ENCODE data around the gene PPM1L. TPM values are rescaled to one million over a fixed set of nuclear protein-coding genes. Genes with fewer than 3 reads are reported as not detected.

Gene PPM1L
- polyA plus RNA-seq, 3 donors: 5.5 to 9.9 (median 7.8) TPM

DNA sequence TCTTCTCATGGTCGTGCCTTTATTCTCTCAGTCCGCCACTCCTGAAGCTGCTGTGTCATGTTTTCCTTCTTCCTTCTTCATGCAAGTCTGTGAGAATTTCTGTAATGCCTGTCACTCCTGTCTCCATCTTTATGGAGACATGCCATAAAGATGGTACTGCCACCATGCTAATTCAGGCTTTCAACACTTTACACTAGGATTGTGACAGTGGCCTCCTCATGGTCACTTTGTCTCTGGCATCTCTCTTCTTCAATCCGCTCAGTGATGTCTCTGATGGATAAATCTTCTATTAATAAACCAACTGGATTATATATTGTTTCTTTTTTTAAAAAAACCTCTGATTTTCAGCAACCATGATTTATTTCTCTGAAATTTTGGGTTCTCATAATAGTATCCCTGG lies 18.1 kb downstream of the PPM1L start:
- Histone ChIP-seq H3K9ac (ENCODE audit: insufficient read depth, low read length, poor library complexity, severe bottlenecking) (no peak overlapping the region), H3K4me3 (replicated peaks in 1 of 3; ENCODE audit: low read depth in 2 of 3, low read length in 3 of 3) (no peak overlapping the region), H4K20me1 (ENCODE audit: insufficient read depth, low read length) (peaks cover 17% of the 10 kb centered on the region), H3K36me3 (replicated peaks in 1 of 2; ENCODE audit: control insufficient read depth in 1 of 2, insufficient read depth in 2 of 2, low read length in 2 of 2) (no peaks in the 10 kb centered on the region), H3K4me1 (ENCODE audit: control insufficient read depth in 1 of 2, insufficient read depth in 2 of 2, low read length in 2 of 2) (peaks cover under 1 to 2% of the 10 kb centered on the region in 2 donors), H2AFZ (ENCODE audit: insufficient read depth, low read depth, low read length, poor library complexity, severe bottlenecking) (no peak overlapping the region), H3K9me3 (replicated peaks in 1 of 2; ENCODE audit: control insufficient read depth in 1 of 2, insufficient read depth in 1 of 2, low read length in 2 of 2) (no peaks in the 10 kb centered on the region), H3K4me2 (replicated peaks; ENCODE audit: extremely low read depth, low read length, poor library complexity, severe bottlenecking) (no peak overlapping the region), H3K27me3 (ENCODE audit: control insufficient read depth in 2 of 2, insufficient read depth in 2 of 2, low read length in 2 of 2) (no peaks in the 10 kb centered on the region), H3K27ac (ENCODE audit: low read depth in 1 of 2, low read length in 2 of 2) (no peak overlapping the region), H3K79me2 (ENCODE audit: insufficient read depth, low read length) (peaks cover 6% of the 10 kb centered on the region)
- Mint-ChIP-seq H3K27ac (peak overlapping the region in 1 of 7 donors; percentile 47), H3K27me3 (ENCODE audit: low read depth in 3 of 3) (no peaks in the 10 kb centered on the region), H3K36me3 (no peaks in the 10 kb centered on the region), H3K4me1 (peaks cover 16% of the 10 kb centered on the region), H3K9me3 (peaks cover 0 to 3% (median 0%) of the 10 kb centered on the region in 7 donors), H3K4me3 (no peak overlapping the region)
- DNase-seq: no peak
- TF ChIP-seq, protein P1, sequence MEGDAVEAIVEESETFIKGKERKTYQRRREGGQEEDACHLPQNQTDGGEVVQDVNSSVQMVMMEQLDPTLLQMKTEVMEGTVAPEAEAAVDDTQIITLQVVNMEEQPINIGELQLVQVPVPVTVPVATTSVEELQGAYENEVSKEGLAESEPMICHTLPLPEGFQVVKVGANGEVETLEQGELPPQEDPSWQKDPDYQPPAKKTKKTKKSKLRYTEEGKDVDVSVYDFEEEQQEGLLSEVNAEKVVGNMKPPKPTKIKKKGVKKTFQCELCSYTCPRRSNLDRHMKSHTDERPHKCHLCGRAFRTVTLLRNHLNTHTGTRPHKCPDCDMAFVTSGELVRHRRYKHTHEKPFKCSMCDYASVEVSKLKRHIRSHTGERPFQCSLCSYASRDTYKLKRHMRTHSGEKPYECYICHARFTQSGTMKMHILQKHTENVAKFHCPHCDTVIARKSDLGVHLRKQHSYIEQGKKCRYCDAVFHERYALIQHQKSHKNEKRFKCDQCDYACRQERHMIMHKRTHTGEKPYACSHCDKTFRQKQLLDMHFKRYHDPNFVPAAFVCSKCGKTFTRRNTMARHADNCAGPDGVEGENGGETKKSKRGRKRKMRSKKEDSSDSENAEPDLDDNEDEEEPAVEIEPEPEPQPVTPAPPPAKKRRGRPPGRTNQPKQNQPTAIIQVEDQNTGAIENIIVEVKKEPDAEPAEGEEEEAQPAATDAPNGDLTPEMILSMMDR (IDR thresholded peaks at IDR 0.05): no peak
- WGBS (ENCODE audit: insufficient coverage): 42% methylated on average over 2 of the region's 3 CpGs
- intact Hi-C loops (cut with micrococcal nuclease): no loop called here

DNA sequence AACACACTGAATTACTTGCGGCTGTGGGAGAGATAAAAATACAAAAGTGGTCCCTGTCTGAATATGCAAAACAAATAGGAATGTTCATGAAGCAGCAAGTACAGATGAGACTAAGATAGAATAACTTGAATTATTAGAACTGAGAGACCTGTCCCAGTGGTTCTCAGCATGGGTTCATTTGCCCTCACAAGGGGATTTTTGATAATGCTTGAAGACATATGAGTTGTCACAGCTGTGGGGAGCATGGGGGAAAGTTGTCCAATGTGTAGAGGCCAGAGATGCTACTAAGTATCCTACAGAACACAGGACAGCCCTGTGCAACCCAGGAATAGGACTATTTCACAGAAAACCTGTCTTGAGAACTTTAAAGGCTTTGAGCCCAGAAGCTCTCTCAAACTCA lies 22.4 kb downstream of the PPM1L start:
- peaks cover 22% of the 10 kb centered on the region for H4K20me1 ChIP-seq (ENCODE audit: insufficient read depth, low read length)
- peaks cover 6% of the 10 kb centered on the region for H3K79me2 ChIP-seq (ENCODE audit: insufficient read depth, low read length)
- WGBS (ENCODE audit: insufficient coverage): 100% methylated on average over 1 of the region's 1 CpG
- H3K27ac Mint-ChIP-seq: no peak overlapping the region
- H3K4me1 Mint-ChIP-seq: peaks cover 30% of the 10 kb centered on the region
- peaks cover 0 to 3% (median 0%) of the 10 kb centered on the region in 7 donors for H3K9me3 Mint-ChIP-seq
- no peak for DNase-seq
- TF ChIP-seq, protein P1 (IDR thresholded peaks at IDR 0.05): no peak
- H3K27me3 ChIP-seq (ENCODE audit: control insufficient read depth in 2 of 2, insufficient read depth in 2 of 2, low read length in 2 of 2): no peaks in the 10 kb centered on the region
- H3K27ac ChIP-seq (ENCODE audit: low read depth in 1 of 2, low read length in 2 of 2): no peak overlapping the region
- H3K4me3 ChIP-seq (replicated peaks in 1 of 3; ENCODE audit: low read depth in 2 of 3, low read length in 3 of 3): no peak overlapping the region
- H2AFZ ChIP-seq (ENCODE audit: insufficient read depth, low read depth, low read length, poor library complexity, severe bottlenecking): no peak overlapping the region
- H3K27me3 Mint-ChIP-seq (ENCODE audit: low read depth in 3 of 3): no peaks in the 10 kb centered on the region
- H3K4me3 Mint-ChIP-seq: no peak overlapping the region
- peaks cover 17 to 20% of the 10 kb centered on the region in 2 donors for H3K4me1 ChIP-seq (ENCODE audit: control insufficient read depth in 1 of 2, insufficient read depth in 2 of 2, low read length in 2 of 2)
- no peaks in the 10 kb centered on the region for H3K9me3 ChIP-seq (replicated peaks in 1 of 2; ENCODE audit: control insufficient read depth in 1 of 2, insufficient read depth in 1 of 2, low read length in 2 of 2)
- no peaks in the 10 kb centered on the region for H3K36me3 ChIP-seq (replicated peaks in 1 of 2; ENCODE audit: control insufficient read depth in 1 of 2, insufficient read depth in 2 of 2, low read length in 2 of 2)
- H3K4me2 ChIP-seq (replicated peaks; ENCODE audit: extremely low read depth, low read length, poor library complexity, severe bottlenecking): no peak overlapping the region
- no peaks in the 10 kb centered on the region for H3K36me3 Mint-ChIP-seq
- H3K9ac ChIP-seq (ENCODE audit: insufficient read depth, low read length, poor library complexity, severe bottlenecking): no peak overlapping the region
- intact Hi-C loops (cut with micrococcal nuclease): no loop called here
